Astrocyte of the cerebellum (primary cell): ENCODE measurements around the gene TAF1B.

Experiments used
- DNase-seq: peaks from one replicate; pipeline ENCODE4 v3.0.0-alpha.2; 2011; ENCODE audit warnings: low read depth
- H3K4me3 ChIP-seq: 2 replicates; pipeline ENCODE4 v1.5.1; 2011; ENCODE audit warnings: mild to moderate bottlenecking, low read depth, low read length, moderate library complexity
- CTCF ChIP-seq: IDR thresholded peaks from 2 replicates; pipeline ENCODE4 v1.5.1; 2012; ENCODE audit warnings: low read length, low read depth, moderate library complexity, mild to moderate bottlenecking; ENCODE audit errors: missing control alignments
- in situ Hi-C: cut with HindIII; loops from 2 replicates; pipeline ENCODE4 v1.10.0; 2017; ENCODE audit warnings: low sequenced_read_pairs

Gene TAF1B

GRCh38 chr2:9803023-9803805, 40.1 kb upstream of the TAF1B start:
- no peak for DNase-seq
- in situ Hi-C loops: no loop called here
- no peak for TF ChIP-seq CTCF
- H3K4me3 ChIP-seq: no peak overlapping the region

- no peak for DNase-seq
- H3K4me3 ChIP-seq: no peak overlapping the region
- TF ChIP-seq CTCF: no peak
- in situ Hi-C loops: no loop called here
Measured at GRCh38 chr2:9805435-9806297, 37.6 kb upstream of the TAF1B start.

GRCh38 chr2:9806298-9806610, 37.0 kb upstream of the TAF1B start:
- TF ChIP-seq CTCF: no peak
- in situ Hi-C loops: no loop called here
- no peak overlapping the region for H3K4me3 ChIP-seq
- no peak for DNase-seq

GRCh38 chr2:9806656-9807055, 36.6 kb upstream of the TAF1B start:
- no peak for DNase-seq
- TF ChIP-seq CTCF: no peak
- H3K4me3 ChIP-seq: no peak overlapping the region
- in situ Hi-C loops: no loop called here

GRCh38 chr2:9807056-9807455, 36.2 kb upstream of the TAF1B start:
- in situ Hi-C loops: no loop called here
- no peak for TF ChIP-seq CTCF
- no peak for DNase-seq
- no peak overlapping the region for H3K4me3 ChIP-seq

- DNase-seq: no peak
- no peak overlapping the region for H3K4me3 ChIP-seq
- no peak for TF ChIP-seq CTCF
- in situ Hi-C loops: no loop called here
Measured at GRCh38 chr2:9807555-9808305, 35.5 kb upstream of the TAF1B start.
